ENCODE results near the gene PNPO.
"Not testable (repeated sequence)": the region's sequence is repeated elsewhere in the genome, so short reads cannot be mapped to it uniquely, and the experiment has no call there.

The PNPO gene

GRCh38 chr17:47980541-47980940 lies 39.2 kb downstream of the PNPO start:
- DNase-seq: peak; percentile 8

DNA sequence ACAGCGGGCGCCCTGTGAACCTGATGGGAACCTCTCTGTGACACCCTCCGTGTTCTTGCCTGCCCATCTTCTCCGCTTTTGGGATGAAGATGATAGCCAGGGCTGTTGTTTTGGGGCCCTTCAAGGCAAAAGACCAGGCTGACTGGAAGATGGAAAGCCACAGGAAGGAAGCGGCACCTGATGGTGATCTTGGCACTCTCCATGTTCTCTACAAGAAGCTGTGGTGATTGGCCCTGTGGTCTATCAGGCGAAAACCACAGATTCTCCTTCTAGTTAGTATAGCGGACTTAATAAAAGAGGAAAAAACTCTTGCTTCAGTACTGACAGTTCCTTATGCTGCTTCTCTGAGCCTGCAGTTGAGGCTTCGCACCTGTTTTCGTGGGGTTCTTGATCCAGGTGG lies 40.1 kb downstream of the PNPO start:
- DNase-seq: no peak

GRCh38 chr17:47982091-47982617 lies 40.8 kb downstream of the PNPO start:
- no peak for DNase-seq

GRCh38 chr17:47982645-47983390 lies 41.4 kb downstream of the PNPO start:
- no peak for DNase-seq

GRCh38 chr17:47983492-47984223 lies 42.3 kb downstream of the PNPO start:
- no peak for DNase-seq

- no peak for DNase-seq
Measured at GRCh38 chr17:47986520-47986919, 45.1 kb downstream of the PNPO start.

- DNase-seq: no peak
Measured at GRCh38 chr17:47987240-47987835, 46.0 kb downstream of the PNPO start.

DNA sequence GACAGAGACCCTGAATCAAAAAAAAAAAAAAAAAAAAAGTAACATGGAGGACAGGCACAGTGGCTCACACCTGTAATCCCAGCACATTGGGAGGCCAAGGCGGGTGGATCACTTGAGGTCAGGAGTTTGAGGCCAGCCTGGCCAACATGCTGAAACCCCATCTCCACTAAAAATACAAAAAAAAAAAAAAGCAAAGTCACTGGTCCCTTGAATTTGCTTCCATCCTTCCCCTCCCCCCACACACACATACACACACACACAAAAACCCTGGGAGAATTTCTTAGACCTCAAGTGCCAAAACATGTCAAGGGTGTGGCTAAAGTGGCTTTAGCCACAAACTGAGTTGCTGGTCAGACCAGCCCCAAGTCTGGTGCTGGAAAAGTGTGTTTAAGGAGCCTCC lies 47.1 kb downstream of the PNPO start:
- DNase-seq: not testable (repeated sequence)

- DNase-seq: no peak
Measured at GRCh38 chr17:47989159-47989558, 47.8 kb downstream of the PNPO start.

DNA sequence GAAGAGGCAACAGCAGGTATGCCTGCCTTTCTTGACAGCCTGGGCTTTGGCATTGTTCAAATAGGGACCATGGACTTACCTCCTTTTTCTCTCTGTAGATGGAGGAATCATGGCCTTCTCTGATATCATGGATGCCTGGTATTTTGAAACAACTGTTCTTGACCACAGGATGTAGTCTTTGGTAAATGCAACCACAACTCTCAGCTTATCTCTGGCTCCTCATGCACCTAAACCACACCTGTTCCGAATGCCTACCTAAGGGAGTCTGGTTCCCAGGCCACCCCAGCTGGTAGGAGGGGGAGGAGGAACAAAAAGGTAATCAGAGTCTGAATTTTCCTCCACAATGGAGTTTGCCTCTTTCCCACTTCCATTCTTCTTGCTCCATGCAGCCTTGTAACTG lies 48.3 kb downstream of the PNPO start:
- no peak for DNase-seq

GRCh38 chr17:47990962-47991731 lies 49.8 kb downstream of the PNPO start:
- DNase-seq: no peak

DNA sequence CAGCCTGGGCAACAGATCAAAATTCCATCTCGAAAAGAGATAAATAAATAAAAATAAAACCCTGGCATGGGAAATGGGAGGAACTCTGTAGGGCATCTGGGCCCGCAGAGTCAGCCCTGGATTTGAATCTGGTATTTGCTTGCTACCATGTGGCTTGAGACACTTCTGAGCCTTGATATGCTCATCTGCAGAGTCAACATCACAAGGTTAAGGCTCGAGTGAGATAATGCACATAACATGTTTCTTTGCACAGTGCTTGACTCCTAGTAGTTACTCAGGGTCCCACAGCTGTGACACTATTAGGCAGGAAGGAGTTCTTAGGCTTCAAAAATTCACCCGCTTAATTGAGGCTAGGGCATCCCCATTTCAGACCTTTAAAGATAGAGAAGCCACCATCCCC lies 50.8 kb downstream of the PNPO start:
- DNase-seq: no peak

DNA sequence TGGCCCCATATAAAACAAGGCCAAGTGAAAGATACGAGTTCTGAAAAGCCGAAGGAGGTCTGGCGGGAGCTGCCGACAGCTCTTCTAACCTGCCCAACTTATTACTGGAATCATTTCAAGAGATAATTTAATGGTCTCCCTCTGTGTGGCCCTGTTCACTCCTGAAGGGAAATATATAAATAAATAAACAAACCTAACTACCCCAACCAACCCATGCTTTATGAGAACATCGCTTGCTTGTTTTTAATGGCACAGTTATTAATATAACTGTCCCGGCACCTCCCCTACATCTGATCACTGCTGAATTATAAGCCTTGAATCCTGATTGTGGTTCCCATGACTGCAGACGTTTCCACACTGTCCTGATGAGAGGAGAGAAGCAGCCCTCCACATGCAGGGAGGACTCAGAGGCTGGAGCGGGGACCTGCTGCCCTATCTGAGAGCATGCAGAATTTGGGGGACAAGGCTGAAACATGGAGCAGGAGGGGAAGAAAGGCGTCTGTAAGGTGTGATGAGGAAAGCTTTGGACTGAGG lies 51.7 kb downstream of the PNPO start:
- DNase-seq: no peak

- no peak for DNase-seq
Measured at GRCh38 chr17:47993964-47994363, 52.6 kb downstream of the PNPO start.

GRCh38 chr17:47994724-47995123 lies 53.4 kb downstream of the PNPO start:
- no peak for DNase-seq

- DNase-seq: no peak
Measured at GRCh38 chr17:47995241-47995935, 54.0 kb downstream of the PNPO start.

DNA sequence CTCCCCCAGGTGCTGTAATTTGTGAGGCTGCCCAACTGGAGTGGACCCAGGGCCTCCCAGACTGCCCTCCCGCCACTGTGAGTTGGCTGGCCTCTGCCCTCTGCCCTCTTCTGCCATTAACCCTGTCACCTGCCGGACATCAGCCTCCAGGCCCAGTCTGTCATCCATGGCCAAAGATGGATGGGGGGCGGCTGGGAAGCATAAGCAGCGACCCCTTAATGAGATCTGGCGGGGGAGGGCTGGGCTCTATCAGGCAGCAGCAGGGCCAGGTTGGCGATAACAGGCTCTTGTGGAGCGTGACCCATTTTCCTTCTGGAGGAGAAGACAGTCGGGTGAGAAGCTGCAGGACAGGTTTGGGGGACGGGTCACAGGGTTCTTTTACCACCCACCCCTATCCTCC lies 54.8 kb downstream of the PNPO start:
- no peak for DNase-seq

GRCh38 chr17:47997586-47997985 lies 56.2 kb downstream of the PNPO start:
- no peak for DNase-seq

GRCh38 chr17:47998044-47998443 lies 56.7 kb downstream of the PNPO start:
- no peak for DNase-seq

Data from NCI-H2029 (cell line).